ENCODE results near the gene ITIH3.

The ITIH3 gene

GRCh38 chr3:52793702-52794611 is 639 bp upstream of the ITIH3 start:
- TF ChIP-seq CTCF (IDR thresholded peaks at IDR 0.05; ENCODE audit: low read depth, low read length), result no peak
- no peak for DNase-seq
- Histone ChIP-seq H3K9me3 (ENCODE audit: severe bottlenecking) (no peaks in the 10 kb centered on the region), H3K36me3 (no peaks in the 10 kb centered on the region), H3K4me3 (ENCODE audit: low read depth, low read length) (no peak overlapping the region), H3K27ac (no peak overlapping the region), H3K27me3 (ENCODE audit: insufficient read depth, low read depth, severe bottlenecking) (no peaks in the 10 kb centered on the region)

- DNase-seq, result no peak
- no peaks in the 10 kb centered on the region for H3K27me3 ChIP-seq (ENCODE audit: insufficient read depth, low read depth, severe bottlenecking)
- no peaks in the 10 kb centered on the region for H3K9me3 ChIP-seq (ENCODE audit: severe bottlenecking)
- no peak for TF ChIP-seq CTCF (IDR thresholded peaks at IDR 0.05; ENCODE audit: low read depth, low read length)
- no peak overlapping the region for H3K27ac ChIP-seq
- H3K36me3 ChIP-seq, result no peaks in the 10 kb centered on the region
- H3K4me3 ChIP-seq (ENCODE audit: low read depth, low read length), result no peak overlapping the region
Measured at GRCh38 chr3:52795298-52795900, 803 bp downstream of the ITIH3 start.

GRCh38 chr3:52796411-52796810 is 1.8 kb downstream of the ITIH3 start:
- Histone ChIP-seq H3K36me3 (no peaks in the 10 kb centered on the region), H3K4me3 (ENCODE audit: low read depth, low read length) (no peak overlapping the region), H3K27me3 (ENCODE audit: insufficient read depth, low read depth, severe bottlenecking) (no peaks in the 10 kb centered on the region), H3K27ac (no peak overlapping the region), H3K9me3 (ENCODE audit: severe bottlenecking) (no peaks in the 10 kb centered on the region)
- TF ChIP-seq CTCF (IDR thresholded peaks at IDR 0.05; ENCODE audit: low read depth, low read length), result no peak
- DNase-seq, result no peak

GRCh38 chr3:52798376-52798977 is 3.9 kb downstream of the ITIH3 start:
- Histone ChIP-seq H3K9me3 (ENCODE audit: severe bottlenecking) (no peaks in the 10 kb centered on the region), H3K27ac (no peak overlapping the region), H3K36me3 (no peaks in the 10 kb centered on the region), H3K27me3 (ENCODE audit: insufficient read depth, low read depth, severe bottlenecking) (no peaks in the 10 kb centered on the region), H3K4me3 (ENCODE audit: low read depth, low read length) (no peak overlapping the region)
- no peak for DNase-seq
- TF ChIP-seq CTCF (IDR thresholded peaks at IDR 0.05; ENCODE audit: low read depth, low read length), result no peak

- TF ChIP-seq CTCF (IDR thresholded peaks at IDR 0.05; ENCODE audit: low read depth, low read length), result peak; percentile 80
- peak; percentile 31 for DNase-seq
- Histone ChIP-seq H3K27ac (no peak overlapping the region), H3K9me3 (ENCODE audit: severe bottlenecking) (no peaks in the 10 kb centered on the region), H3K36me3 (no peaks in the 10 kb centered on the region), H3K4me3 (ENCODE audit: low read depth, low read length) (no peak overlapping the region), H3K27me3 (ENCODE audit: insufficient read depth, low read depth, severe bottlenecking) (no peaks in the 10 kb centered on the region)
Measured at GRCh38 chr3:52798978-52799476, 4.4 kb downstream of the ITIH3 start.
